Astrocyte (in vitro differentiated cells and primary cell): ENCODE results near the gene BCAR3. TPM values are rescaled to one million over a fixed set of nuclear protein-coding genes. Genes with fewer than 3 reads are reported as not detected.

ENCODE experiments used
- DNase-seq: peaks from one replicate; pipeline ENCODE4 v3.0.0-alpha.2; 2010; ENCODE audit warnings: low read depth
- FAIRE-seq: peaks from 2 replicates; lab custom pipeline; 2011; peaks lifted over from hg19 to GRCh38; lab: Jason Lieb, UNC
- H2AFZ ChIP-seq: 2 replicates; pipeline ENCODE4 v1.6.0; 2012; ENCODE audit warnings: low read depth, low read length, inconsistent platforms
- H3K27ac ChIP-seq: 2 replicates; pipeline ENCODE4 v1.5.1; 2011; ENCODE audit warnings: low read depth, low read length, inconsistent platforms
- H3K27me3 ChIP-seq: 2 replicates; pipeline ENCODE4 v1.6.0; 2011; ENCODE audit warnings: low read length, inconsistent platforms; ENCODE audit not compliant: insufficient read depth
- H3K36me3 ChIP-seq: 2 replicates; pipeline ENCODE4 v1.5.1; 2011; ENCODE audit warnings: low read length, inconsistent platforms; ENCODE audit not compliant: insufficient read depth
- H3K4me1 ChIP-seq: 2 replicates; pipeline ENCODE4 v1.5.1; 2011; ENCODE audit warnings: low read length, inconsistent platforms; ENCODE audit not compliant: insufficient read depth
- H3K4me2 ChIP-seq: 2 replicates; pipeline ENCODE4 v1.6.0; 2012; ENCODE audit warnings: low read length, inconsistent platforms
- H3K4me3 ChIP-seq: 2 replicates; pipeline ENCODE4 v1.5.1; 2011; ENCODE audit warnings: low read depth, mild to moderate bottlenecking, low read length, inconsistent platforms; ENCODE audit not compliant: insufficient read depth
- H3K79me2 ChIP-seq: 2 replicates; pipeline ENCODE4 v1.6.0; 2012; ENCODE audit warnings: mild to moderate bottlenecking, low read length, inconsistent platforms; ENCODE audit not compliant: insufficient read depth
- H3K9ac ChIP-seq: 2 replicates; pipeline ENCODE4 v1.6.0; 2012; ENCODE audit warnings: mild to moderate bottlenecking, low read length, inconsistent platforms
- H3K9me3 ChIP-seq: 2 replicates; pipeline ENCODE4 v1.5.1; 2012; ENCODE audit warnings: low read depth, mild to moderate bottlenecking, low read length, inconsistent platforms; ENCODE audit not compliant: insufficient read depth
- H4K20me1 ChIP-seq: 2 replicates; pipeline ENCODE4 v1.6.0; 2012; ENCODE audit warnings: low read length, inconsistent platforms; ENCODE audit not compliant: insufficient read depth
- H3K27ac Mint-ChIP-seq: one replicate; pipeline ENCODE4 v1.8.0; 2021; ENCODE audit warnings: mild to moderate bottlenecking, mixed read lengths; ENCODE audit not compliant: unreplicated experiment
- H3K27me3 Mint-ChIP-seq: one replicate; pipeline ENCODE4 v1.8.0; 2021; ENCODE audit warnings: low read depth, mixed read lengths; ENCODE audit not compliant: unreplicated experiment
- H3K36me3 Mint-ChIP-seq: one replicate; pipeline ENCODE4 v1.8.0; 2021; ENCODE audit warnings: low read depth, mixed read lengths; ENCODE audit not compliant: unreplicated experiment
- H3K4me1 Mint-ChIP-seq: one replicate; pipeline ENCODE4 v1.8.0; 2021; ENCODE audit warnings: low read depth, mixed read lengths; ENCODE audit not compliant: unreplicated experiment
- H3K4me3 Mint-ChIP-seq: one replicate; pipeline ENCODE4 v1.8.0; 2021; ENCODE audit warnings: mild to moderate bottlenecking, moderate library complexity, mixed read lengths; ENCODE audit not compliant: unreplicated experiment
- H3K9me3 Mint-ChIP-seq: one replicate; pipeline ENCODE4 v1.8.0; 2021; ENCODE audit warnings: mild to moderate bottlenecking, mixed read lengths; ENCODE audit not compliant: unreplicated experiment
- EZH2 ChIP-seq: IDR thresholded peaks from 2 replicates; pipeline ENCODE4 v1.6.1; 2012; ENCODE audit warnings: mild to moderate bottlenecking, low read length, inconsistent platforms; ENCODE audit not compliant: insufficient read depth
- total RNA-seq: library from RNA; stranded (reverse); gene quantifications from 2 replicates; pipeline ENCODE4 v1.2.1, GENCODE V29; 2021
- TF ChIP-seq, protein P1 (sequence below): IDR thresholded peaks from 2 replicates; pipeline ENCODE4 v1.5.1; 2011; ENCODE audit warnings: low read depth, mild to moderate bottlenecking, inconsistent platforms, low read length, moderate library complexity; ENCODE audit not compliant: insufficient read depth

Gene BCAR3
- total RNA-seq, 1 donor from 2014 or later, result 30.0 TPM

DNA sequence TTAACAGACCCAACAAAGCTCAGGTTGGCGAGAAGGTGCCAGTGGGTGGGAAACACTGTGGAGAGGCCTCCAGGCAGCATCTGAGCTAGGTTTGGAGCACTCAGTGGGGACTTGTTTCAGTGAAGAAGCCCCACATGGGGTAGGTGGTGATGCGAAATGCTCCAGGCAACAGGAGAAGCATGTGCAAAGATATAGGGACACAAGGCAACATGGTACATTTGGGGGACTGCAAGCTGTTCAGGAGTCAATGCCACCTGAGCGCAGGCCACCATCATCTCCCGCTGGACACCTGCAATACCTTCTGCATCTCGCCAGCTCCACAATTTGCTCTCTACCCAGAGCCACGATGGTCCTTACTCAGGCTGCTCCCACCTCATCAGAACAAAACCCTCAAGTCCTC is 28.0 kb downstream of the BCAR3 start:
- H3K27ac ChIP-seq, result no peak overlapping the region
- H3K4me3 ChIP-seq, result no peak overlapping the region
- TF ChIP-seq, protein P1, sequence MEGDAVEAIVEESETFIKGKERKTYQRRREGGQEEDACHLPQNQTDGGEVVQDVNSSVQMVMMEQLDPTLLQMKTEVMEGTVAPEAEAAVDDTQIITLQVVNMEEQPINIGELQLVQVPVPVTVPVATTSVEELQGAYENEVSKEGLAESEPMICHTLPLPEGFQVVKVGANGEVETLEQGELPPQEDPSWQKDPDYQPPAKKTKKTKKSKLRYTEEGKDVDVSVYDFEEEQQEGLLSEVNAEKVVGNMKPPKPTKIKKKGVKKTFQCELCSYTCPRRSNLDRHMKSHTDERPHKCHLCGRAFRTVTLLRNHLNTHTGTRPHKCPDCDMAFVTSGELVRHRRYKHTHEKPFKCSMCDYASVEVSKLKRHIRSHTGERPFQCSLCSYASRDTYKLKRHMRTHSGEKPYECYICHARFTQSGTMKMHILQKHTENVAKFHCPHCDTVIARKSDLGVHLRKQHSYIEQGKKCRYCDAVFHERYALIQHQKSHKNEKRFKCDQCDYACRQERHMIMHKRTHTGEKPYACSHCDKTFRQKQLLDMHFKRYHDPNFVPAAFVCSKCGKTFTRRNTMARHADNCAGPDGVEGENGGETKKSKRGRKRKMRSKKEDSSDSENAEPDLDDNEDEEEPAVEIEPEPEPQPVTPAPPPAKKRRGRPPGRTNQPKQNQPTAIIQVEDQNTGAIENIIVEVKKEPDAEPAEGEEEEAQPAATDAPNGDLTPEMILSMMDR, result no peak
- no peak for TF ChIP-seq EZH2
- H3K79me2 ChIP-seq, result peaks cover 100% of the 10 kb centered on the region
- H3K27me3 ChIP-seq, result no peaks in the 10 kb centered on the region
- no peak overlapping the region for H3K9ac ChIP-seq
- peaks cover 3% of the 10 kb centered on the region for H3K9me3 ChIP-seq
- H2AFZ ChIP-seq, result no peak overlapping the region
- H3K36me3 ChIP-seq, result peaks cover 23% of the 10 kb centered on the region
- no peaks in the 10 kb centered on the region for H3K9me3 Mint-ChIP-seq
- H3K36me3 Mint-ChIP-seq, result peaks cover 24% of the 10 kb centered on the region
- no peak overlapping the region for H3K4me2 ChIP-seq
- H3K27me3 Mint-ChIP-seq, result no peaks in the 10 kb centered on the region
- H3K27ac Mint-ChIP-seq, result no peak overlapping the region
- peaks cover 16% of the 10 kb centered on the region for H3K4me1 Mint-ChIP-seq
- H3K4me1 ChIP-seq, result no peaks in the 10 kb centered on the region
- DNase-seq (no peak), FAIRE-seq (no peak)
- H3K4me3 Mint-ChIP-seq, result no peak overlapping the region
- peaks cover 78% of the 10 kb centered on the region for H4K20me1 ChIP-seq

DNA sequence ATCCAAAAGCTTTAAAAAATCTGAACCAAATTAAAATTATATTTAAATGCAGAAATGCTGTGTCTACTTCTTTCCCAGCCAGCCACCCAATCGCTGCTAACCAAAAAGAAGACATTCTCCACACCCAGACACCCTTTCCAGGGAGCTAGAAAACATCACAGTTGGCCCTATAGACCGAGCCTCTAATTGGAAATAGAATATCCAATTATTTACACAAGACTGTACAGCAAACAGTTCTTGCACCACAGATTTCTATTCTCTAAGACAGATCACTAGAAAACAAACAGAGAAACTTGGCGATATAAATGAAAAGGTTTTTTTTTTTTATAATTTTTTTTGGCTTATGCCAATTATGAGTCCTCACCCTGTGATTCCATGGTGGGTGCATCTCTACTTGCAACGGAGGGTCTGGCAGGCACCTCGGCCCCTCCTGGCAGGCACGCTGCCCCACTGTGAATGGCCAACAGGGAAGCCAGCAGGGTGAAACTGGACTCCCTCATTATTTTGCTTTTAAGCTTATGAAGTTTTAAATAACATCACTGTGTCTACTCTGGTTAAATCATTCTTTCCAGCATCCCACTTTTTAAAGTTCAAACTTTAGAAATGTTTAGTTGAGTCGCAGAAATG is 29.2 kb downstream of the BCAR3 start:
- H3K27ac ChIP-seq, result no peak overlapping the region
- H3K4me3 Mint-ChIP-seq, result no peak overlapping the region

More for the DNA sequence above, 29.2 kb downstream of the BCAR3 start:
- DNase-seq, result no peak
- TF ChIP-seq, protein P1, result no peak
- no peak for TF ChIP-seq EZH2
- peaks cover 99% of the 10 kb centered on the region for H3K79me2 ChIP-seq
- H3K36me3 ChIP-seq, result peaks cover 17% of the 10 kb centered on the region
- Mint-ChIP-seq H3K4me1 (peaks cover 16% of the 10 kb centered on the region), H3K9me3 (no peaks in the 10 kb centered on the region), H3K27ac (no peak overlapping the region), H3K27me3 (no peaks in the 10 kb centered on the region), H3K36me3 (peaks cover 24% of the 10 kb centered on the region)
- H3K4me3 ChIP-seq, result no peak overlapping the region
- H3K9ac ChIP-seq, result no peak overlapping the region
- H2AFZ ChIP-seq, result no peak overlapping the region
- peaks cover 3% of the 10 kb centered on the region for H3K9me3 ChIP-seq
- no peaks in the 10 kb centered on the region for H3K27me3 ChIP-seq
- H3K4me2 ChIP-seq, result no peak overlapping the region
- FAIRE-seq, result no peak
- H4K20me1 ChIP-seq, result peaks cover 82% of the 10 kb centered on the region
- no peaks in the 10 kb centered on the region for H3K4me1 ChIP-seq
